GM18526 (cell line): ENCODE measurements around the gene PTH2R.

ENCODE experiments used
- POLR2A ChIP-seq: IDR thresholded peaks from 3 replicates; pipeline ENCODE4 v1.6.1; 2011; ENCODE audit not compliant: insufficient read length; ENCODE audit errors: extremely low read depth

Gene PTH2R

DNA sequence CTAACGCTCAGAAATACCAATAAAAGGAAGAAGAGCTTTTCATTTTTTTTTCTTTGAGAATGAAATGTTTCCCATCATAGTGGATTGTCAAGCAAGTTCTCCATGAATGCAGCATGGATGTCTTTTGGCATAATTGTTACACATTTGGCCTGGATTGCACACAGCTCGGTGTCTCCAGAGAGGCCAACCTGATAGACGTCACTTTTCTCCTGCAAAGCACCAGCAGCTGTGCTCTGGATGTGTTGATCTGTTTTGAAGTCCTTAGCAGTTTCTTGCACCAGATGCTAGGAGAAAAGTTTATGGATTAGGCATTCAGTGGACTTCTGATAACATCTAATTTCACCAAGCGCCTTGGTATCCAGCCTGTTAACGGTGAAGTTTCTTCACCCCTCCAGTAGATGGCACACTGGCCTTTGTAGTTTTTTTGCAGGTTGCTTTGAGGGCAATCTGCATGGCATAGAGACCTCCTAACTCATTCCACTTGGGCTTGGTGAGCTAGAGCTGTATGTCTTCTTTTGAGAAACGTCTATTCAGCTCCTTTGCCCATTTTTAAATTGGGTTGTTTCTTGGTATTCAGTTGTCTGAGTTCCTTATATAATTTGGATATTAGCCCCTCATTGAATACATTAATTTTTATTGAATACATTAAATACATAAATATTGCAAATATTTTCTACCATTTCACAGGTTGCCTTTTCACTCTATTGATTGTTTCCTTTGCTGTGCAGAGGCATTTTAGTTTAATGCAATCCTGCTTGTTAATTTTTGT, 59.7 kb downstream of the PTH2R start:
- no peak for TF ChIP-seq POLR2A

DNA sequence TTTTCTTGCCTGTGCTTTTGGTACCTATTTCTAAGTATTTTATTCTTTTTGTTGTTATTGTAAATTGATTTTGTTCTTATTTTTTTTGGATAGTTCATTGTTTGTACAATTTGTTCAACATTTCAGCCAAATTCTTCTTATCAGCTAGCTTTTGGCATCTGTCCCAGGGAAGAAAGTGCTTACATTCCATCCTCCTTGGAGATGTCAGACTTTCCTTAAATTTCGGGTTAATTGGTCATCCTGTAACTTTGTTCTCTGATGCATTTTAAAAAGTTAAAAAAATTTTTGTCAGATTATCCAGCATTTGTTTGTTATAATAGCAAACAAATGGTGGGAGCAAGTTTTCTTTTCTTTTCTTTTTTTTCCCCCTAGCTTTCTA, 60.3 kb downstream of the PTH2R start:
- no peak for TF ChIP-seq POLR2A

DNA sequence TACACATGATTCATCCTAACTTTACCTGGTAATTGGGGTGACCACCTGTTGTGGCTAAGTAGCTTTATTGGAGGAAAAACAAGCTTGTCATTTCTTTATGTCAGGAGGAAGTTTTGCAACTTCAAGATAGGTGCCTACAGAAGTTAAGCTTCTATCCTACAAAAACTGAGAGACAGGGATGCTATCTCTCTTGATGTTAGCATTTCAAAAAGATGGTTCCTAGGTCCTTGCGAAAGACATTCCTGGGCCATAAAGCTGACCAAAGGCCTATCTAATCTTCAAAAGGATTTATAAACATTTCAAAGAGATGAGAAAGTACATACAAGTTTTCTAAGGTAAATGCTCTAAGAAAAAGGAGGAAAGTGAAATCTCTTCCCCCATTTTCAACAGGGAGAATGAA, 61.0 kb downstream of the PTH2R start:
- no peak for TF ChIP-seq POLR2A

- TF ChIP-seq POLR2A, result no peak
Measured at GRCh38 chr2:208477741-208478140, 71.1 kb downstream of the PTH2R start.

DNA sequence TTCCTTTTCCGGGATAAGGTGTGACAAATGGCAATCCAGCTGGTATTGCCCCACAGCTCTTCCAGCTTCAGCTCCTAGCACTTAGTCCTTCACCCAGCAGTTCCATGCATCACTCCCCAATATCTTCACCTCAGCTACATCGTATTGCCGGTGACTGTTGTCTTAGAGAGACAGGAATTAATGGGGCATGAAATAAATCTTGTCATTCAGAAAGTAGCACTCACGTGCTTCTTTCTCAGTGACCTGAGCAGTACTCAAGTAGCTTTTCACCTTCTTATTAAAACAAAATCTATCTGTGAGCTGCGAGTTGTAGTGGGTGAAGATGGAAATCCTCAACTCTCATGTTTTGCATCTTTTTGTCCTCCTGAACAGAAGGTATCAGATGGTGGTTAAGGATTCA, 72.8 kb downstream of the PTH2R start:
- no peak for TF ChIP-seq POLR2A

- no peak for TF ChIP-seq POLR2A
Measured at GRCh38 chr2:208485390-208485789, 78.8 kb downstream of the PTH2R start.

DNA sequence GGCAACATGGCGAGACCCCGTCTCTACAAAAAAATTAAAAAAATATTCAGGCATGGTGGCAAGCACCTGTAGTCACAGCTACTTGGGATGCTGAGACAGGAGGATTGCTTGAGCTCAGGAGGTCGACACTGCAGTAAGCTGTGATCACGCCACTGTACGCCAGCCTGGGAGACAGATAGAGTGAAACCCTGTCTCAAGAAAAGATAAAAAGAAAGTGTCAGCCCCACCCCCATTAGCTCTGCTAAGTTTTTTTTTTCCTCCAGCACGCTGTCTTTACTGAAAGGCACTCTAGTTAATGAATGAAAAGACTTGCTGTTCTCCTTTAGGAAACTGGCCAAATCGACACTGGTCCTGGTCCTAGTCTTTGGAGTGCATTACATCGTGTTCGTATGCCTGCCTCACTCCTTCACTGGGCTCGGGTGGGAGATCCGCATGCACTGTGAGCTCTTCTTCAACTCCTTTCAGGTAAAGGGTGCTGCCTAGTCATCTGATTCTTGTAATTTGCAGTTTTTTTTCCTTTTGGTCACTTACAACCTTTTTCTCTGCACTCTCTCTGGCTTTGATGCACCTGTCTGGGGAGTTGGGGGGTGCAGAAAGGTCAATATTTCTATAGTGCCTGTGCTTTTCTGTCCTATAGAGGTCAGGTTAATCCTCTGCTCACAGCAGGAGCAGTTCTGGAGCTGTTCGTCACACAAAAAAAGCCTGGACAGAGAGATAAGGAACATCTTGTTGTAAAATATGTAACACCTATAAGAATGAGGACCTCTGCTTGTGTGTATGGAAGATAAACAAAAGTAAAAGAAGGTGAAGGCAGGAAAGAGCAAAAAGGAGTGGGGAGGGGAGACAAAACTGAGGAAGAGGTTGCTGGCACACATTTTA, 82.3 kb downstream of the PTH2R start:
- TF ChIP-seq POLR2A, result no peak

GRCh38 chr2:208489687-208490086, 83.1 kb downstream of the PTH2R start:
- no peak for TF ChIP-seq POLR2A

- TF ChIP-seq POLR2A, result no peak
Measured at GRCh38 chr2:208490492-208490891, 83.9 kb downstream of the PTH2R start.

- no peak for TF ChIP-seq POLR2A
Measured at GRCh38 chr2:208491641-208492040, 85.0 kb downstream of the PTH2R start.

DNA sequence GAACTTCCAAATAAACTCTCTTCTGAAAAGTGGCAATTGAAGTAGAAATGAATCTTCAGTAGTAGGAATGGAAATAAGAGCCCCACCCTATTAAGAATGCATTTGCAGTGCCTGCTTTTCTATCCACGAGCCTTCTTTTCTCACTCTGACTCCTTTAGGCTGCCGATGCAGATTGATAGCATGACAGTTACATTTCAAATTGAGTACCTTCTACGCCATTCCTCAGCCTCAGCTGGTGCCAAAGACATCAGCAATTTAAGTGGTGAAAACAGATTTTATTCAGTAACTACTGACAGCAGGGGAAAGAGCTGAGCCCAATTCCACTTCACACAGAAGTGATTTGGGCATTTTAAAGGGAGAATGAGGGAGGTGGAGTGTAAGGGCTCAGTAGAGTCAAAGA, 85.5 kb downstream of the PTH2R start:
- no peak for TF ChIP-seq POLR2A

- TF ChIP-seq POLR2A, result no peak
Measured at GRCh38 chr2:208493186-208493585, 86.6 kb downstream of the PTH2R start.

DNA sequence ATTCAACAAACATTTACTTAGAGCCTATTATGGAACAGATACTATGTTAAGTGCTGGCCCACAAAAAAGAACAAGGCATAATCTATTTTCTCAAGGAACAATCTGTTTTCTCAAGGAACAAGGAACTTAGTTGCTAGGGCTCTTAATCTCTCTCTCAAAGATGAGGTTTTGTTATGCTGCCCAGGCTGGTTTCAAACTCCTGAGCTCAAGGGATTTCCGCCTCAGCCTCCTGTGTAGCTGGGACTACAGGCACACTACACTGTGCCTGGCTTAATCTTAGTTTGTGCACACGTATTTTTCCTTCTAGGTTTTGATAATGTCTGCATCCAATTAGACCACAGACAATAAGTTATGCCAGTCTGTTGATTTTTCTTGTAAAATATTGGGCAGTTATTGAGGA, 89.5 kb downstream of the PTH2R start:
- no peak for TF ChIP-seq POLR2A

DNA sequence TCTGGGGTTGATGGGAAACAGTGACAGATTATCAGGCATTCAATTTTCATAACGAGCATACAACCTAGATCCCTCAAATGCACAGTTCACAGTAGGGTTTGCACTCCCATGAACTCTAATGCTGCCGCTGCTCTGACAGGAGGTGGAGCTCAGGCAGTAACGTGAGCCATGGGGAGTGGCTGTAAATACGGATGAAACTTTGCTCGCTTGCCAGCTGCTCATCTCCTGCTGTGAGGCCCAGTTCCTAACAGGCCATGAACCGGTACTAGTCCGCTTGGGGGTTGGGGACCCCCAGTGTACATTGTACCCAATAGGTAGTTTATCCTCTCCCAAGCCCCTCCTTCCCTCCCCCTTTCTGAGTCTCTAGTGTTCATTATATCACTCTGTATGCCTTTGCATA, 94.6 kb downstream of the PTH2R start:
- no peak for TF ChIP-seq POLR2A

DNA sequence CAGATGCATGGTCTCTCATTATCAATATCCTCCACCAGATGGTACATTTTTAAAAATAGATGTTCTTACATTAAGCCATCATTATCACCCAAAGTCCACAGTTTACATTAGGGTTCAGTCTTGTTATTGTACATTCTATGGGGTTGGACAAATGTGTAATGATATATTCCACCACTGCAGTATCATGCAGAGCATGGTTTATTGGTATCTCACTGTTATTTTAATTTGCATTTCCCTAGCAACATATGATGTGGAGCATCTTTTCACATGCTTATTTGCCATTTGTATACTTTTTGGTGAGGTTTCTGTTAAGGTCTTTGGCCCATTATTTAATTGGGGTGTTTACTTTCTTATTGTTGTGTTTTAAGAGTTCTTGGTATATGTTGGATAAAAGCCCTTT, 95.7 kb downstream of the PTH2R start:
- TF ChIP-seq POLR2A, result no peak

DNA sequence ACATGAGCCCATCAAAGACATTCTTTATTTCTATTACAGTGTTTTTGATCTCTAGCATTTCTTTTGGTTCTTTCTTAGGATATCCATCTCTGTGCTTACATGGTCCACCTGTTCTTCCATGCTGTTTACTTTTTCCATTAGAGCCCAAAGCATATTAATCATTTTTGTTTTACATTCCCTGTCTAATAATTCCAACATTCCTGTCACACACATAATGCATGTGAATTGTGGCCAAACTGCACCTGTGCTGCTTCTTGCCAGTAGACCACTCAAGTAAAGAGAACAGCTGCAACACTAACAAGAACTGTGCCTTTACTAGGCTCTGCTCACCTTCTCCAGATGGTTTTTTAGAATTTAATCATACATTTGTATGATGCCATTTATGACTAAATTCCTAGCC, 103.0 kb downstream of the PTH2R start:
- no peak for TF ChIP-seq POLR2A
